CD4-positive, CD25-positive, alpha-beta regulatory T cell (primary cell): ENCODE results near the gene RNF34. TPM values are rescaled to one million over a fixed set of nuclear protein-coding genes. Genes with fewer than 3 reads are reported as not detected.
"Not testable (repeated sequence)": the region's sequence is repeated elsewhere in the genome, so short reads cannot be mapped to it uniquely, and the experiment has no call there.

ENCODE experiments used
- ATAC-seq, 2 donors: fragments of 150-1000 bp; cut with Tn5 transposase; one replicate each; pipeline ENCODE4 v1.10.0; 2021; ENCODE audit warnings: low read depth in 2 of 2, moderate number of reproducible peaks in 2 of 2, moderate library complexity in 1 of 2
- DNase-seq, 3 donors: peaks; one replicate each; pipeline versions ENCODE4 v3.0.0 to v3.0.0-alpha.2; 2012 to 2022; ENCODE audit warnings: mixed read lengths in 1 of 3
- H3K27ac ChIP-seq: one replicate; pipeline ENCODE4 v1.7.0; 2013; ENCODE audit warnings: mild to moderate bottlenecking, low read length; ENCODE audit not compliant: insufficient read depth, poor library complexity, severe bottlenecking
- H3K27me3 ChIP-seq: one replicate; pipeline ENCODE4 v1.7.0; 2013; ENCODE audit warnings: low read length; ENCODE audit not compliant: control insufficient read depth, insufficient read depth
- H3K36me3 ChIP-seq: one replicate; pipeline ENCODE4 v1.7.0; 2013; ENCODE audit warnings: mild to moderate bottlenecking, low read length, moderate library complexity; ENCODE audit not compliant: control insufficient read depth, insufficient read depth
- H3K4me1 ChIP-seq: 2 replicates; pipeline ENCODE4 v1.7.0; 2013; ENCODE audit warnings: mild to moderate bottlenecking, low read length; ENCODE audit not compliant: insufficient read depth, control insufficient read depth, poor library complexity, severe bottlenecking
- H3K4me3 ChIP-seq: one replicate; pipeline ENCODE4 v1.7.0; 2013; ENCODE audit warnings: low read depth, mild to moderate bottlenecking, low read length, moderate library complexity
- H3K9me3 ChIP-seq, 2 experiments: 1 replicate in 1 of 2; 2 replicates in 1 of 2; pipeline ENCODE4 v1.7.0; 2013; ENCODE audit warnings: low read length in 2 of 2, mild to moderate bottlenecking in 1 of 2, moderate library complexity in 1 of 2; ENCODE audit not compliant: control insufficient read depth in 2 of 2
- H3K27ac Mint-ChIP-seq, 3 donors: one replicate each; pipeline ENCODE4 v1.8.0; 2020 to 2022; ENCODE audit warnings: mild to moderate bottlenecking in 3 of 3, mixed read lengths in 3 of 3, moderate library complexity in 2 of 3
- H3K27me3 Mint-ChIP-seq: one replicate; pipeline ENCODE4 v1.8.0; 2022; ENCODE audit warnings: mild to moderate bottlenecking, mixed read lengths
- H3K36me3 Mint-ChIP-seq: one replicate; pipeline ENCODE4 v1.8.0; 2020; ENCODE audit warnings: mixed read lengths
- H3K4me1 Mint-ChIP-seq, 4 donors: one replicate each; pipeline ENCODE4 v1.8.0; 2020 to 2022; ENCODE audit warnings: mixed read lengths in 4 of 4, mild to moderate bottlenecking in 1 of 4
- H3K4me3 Mint-ChIP-seq, 4 donors: one replicate each; pipeline ENCODE4 v1.8.0; 2020 to 2022; ENCODE audit warnings: mild to moderate bottlenecking in 4 of 4, mixed read lengths in 4 of 4, moderate library complexity in 3 of 4
- H3K9me3 Mint-ChIP-seq, 7 donors: one replicate each; pipeline ENCODE4 v1.8.0; 2020 to 2022; ENCODE audit warnings: mixed read lengths in 7 of 7, mild to moderate bottlenecking in 3 of 7, moderate library complexity in 2 of 7
- polyA plus RNA-seq, 4 donors: library from polyadenylated mRNA; unstranded; fragments of 300-500 nt; fragmentation: Illumina TruSeq; gene quantifications; one replicate each; pipeline ENCODE4 v1.2.3, GENCODE V29; 2021
- total RNA-seq: library from RNA; stranded (reverse); gene quantifications from one replicate; pipeline ENCODE4 v1.2.3, GENCODE V29; 2022

The RNF34 gene
- total and polyA plus RNA-seq, 5 donors from 2014 or later: 59.1 to 84.9 (median 72.4) TPM

DNA sequence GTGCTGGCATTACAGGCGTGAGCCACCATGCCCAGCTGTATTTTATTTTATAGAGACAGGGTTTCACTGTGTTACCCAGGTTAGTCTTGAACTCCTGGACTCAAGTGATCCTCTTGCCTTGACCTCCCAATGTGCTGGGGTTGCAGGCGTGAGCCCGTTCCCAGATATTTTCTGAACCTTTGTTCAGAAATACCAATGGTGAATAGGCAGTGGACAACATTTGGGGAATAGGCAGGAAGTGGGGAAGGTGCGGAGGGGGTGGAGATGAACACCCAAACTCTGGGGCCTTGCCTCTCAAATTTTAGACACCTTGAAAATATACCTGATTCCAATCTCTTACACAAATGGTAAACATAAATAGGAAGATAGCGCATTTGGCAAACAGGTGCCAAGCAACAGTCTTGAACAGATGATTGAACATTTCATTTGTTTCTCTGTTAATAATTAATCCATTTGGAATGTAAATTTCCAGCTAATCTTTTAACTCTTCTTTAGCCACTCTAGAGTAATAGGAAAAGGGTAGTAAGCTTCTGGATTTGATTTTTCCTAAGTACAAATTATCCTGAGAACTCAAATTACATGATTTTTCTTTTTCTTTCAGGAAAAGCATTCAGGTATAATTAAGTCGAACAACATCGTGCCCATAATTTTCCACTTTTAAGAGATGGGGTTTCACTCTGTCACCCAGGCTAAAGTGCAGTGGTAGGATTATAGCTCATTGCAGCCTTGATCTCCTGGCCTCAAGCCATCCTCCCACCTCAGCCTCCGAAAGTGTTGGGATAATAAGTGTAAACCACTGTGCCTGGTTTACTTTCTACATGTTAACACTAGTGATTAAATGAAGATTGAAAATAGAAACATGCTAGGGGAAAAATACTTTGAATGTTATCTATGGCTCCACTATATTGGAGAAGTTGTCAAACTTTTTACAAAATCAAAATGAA, 22.9 kb upstream of the RNF34 start:
- H3K9me3 ChIP-seq: no peaks in the 10 kb centered on the region
- H3K27me3 ChIP-seq: peaks cover 1% of the 10 kb centered on the region
- Mint-ChIP-seq H3K4me1 (no peaks in the 10 kb centered on the region), H3K27me3 (peaks cover 20% of the 10 kb centered on the region), H3K36me3 (no peaks in the 10 kb centered on the region), H3K9me3 (peaks cover 0 to 3% (median 0%) of the 10 kb centered on the region in 7 donors), H3K27ac (no peak overlapping the region), H3K4me3 (no peak overlapping the region)
- no peak overlapping the region for H3K27ac ChIP-seq
- no peak overlapping the region for H3K4me3 ChIP-seq
- DNase-seq: no peak
- no peak for ATAC-seq
- H3K36me3 ChIP-seq: no peaks in the 10 kb centered on the region
- H3K4me1 ChIP-seq: no peaks in the 10 kb centered on the region

DNA sequence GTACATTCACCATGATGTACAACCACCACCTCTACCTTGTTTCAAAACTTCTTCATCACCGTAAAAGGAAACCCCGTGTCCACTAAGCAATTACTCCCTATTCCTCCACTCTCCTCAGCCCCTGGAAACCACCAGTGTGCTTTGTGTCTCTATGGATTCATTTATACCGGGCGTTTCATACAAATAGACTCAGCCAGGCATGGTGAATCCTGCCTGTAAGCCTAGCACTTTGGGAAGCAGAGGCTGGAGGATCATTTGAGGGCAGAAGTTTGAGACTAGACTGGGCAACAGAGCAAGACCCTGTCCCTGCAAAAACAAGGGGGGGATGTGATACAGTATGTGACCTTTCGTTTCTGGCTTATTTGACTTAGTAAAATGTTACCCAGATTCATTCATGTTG, 21.2 kb upstream of the RNF34 start:
- H3K36me3 Mint-ChIP-seq: no peaks in the 10 kb centered on the region

DNA sequence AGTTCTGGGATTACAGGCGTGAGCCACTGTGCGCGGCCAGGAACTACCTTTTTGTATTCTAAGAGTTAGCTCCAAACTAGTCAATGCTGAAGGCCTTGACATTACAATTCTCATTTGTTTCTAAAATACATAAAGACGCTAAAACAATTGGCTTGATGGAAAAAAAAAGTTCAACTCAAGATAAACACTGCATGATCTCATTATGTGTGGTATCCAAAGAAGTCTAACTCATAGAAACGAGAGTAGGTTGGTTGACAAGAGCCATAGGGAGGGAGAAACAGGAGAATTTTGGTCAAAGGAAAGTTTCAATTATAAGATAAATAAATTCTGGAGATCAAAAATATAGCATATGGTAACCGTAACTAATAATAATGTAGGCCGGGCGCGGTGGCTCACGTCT, 20.0 kb upstream of the RNF34 start:
- Histone ChIP-seq H3K4me3 (no peak overlapping the region), H3K4me1 (no peaks in the 10 kb centered on the region), H3K36me3 (no peaks in the 10 kb centered on the region), H3K27me3 (peaks cover 1% of the 10 kb centered on the region), H3K27ac (no peak overlapping the region), H3K9me3 (no peaks in the 10 kb centered on the region)
- Mint-ChIP-seq H3K4me3 (no peak overlapping the region), H3K27ac (no peak overlapping the region), H3K27me3 (peaks cover 27% of the 10 kb centered on the region), H3K9me3 (peaks cover 0 to 2% (median 0%) of the 10 kb centered on the region in 7 donors), H3K4me1 (no peaks in the 10 kb centered on the region), H3K36me3 (no peaks in the 10 kb centered on the region)
- ATAC-seq: no peak
- no peak for DNase-seq

More for the DNA sequence above, 21.2 kb upstream of the RNF34 start:
- DNase-seq (no peak), ATAC-seq (no peak)
- Mint-ChIP-seq H3K27ac (no peak overlapping the region), H3K4me3 (no peak overlapping the region), H3K27me3 (peaks cover 25% of the 10 kb centered on the region), H3K4me1 (no peaks in the 10 kb centered on the region), H3K9me3 (peaks cover 0 to 3% (median 0%) of the 10 kb centered on the region in 7 donors)
- Histone ChIP-seq H3K27me3 (peaks cover 1% of the 10 kb centered on the region), H3K4me3 (no peak overlapping the region), H3K36me3 (no peaks in the 10 kb centered on the region), H3K4me1 (no peaks in the 10 kb centered on the region), H3K27ac (no peak overlapping the region), H3K9me3 (no peaks in the 10 kb centered on the region)

DNA sequence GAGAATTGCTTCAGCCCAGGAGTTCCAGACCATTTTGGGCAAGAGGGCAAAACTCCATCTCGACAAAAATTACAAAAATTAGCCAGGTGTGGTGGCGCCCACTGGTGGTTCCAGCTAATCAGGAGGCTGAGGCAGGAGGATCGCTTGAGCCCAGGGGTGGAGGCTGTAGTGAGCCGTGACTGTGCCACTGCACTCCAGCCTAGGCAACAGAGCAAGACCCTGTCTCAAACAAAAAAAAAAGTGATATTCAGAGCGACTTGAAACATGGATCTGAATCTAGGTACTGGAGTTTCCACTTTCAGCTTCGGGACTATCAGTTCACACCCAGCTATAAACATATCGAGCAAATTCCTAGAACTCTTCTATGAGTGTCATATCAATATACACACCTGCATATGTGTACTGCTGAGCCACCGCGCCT, 16.3 kb upstream of the RNF34 start:
- peaks cover 22% of the 10 kb centered on the region for H3K27me3 Mint-ChIP-seq
- H3K9me3 Mint-ChIP-seq: peaks cover 0 to 3% (median 0%) of the 10 kb centered on the region in 7 donors
- peaks cover 3% of the 10 kb centered on the region for H3K27me3 ChIP-seq
- no peaks in the 10 kb centered on the region for H3K4me1 Mint-ChIP-seq
- no peak overlapping the region for H3K4me3 Mint-ChIP-seq
- no peaks in the 10 kb centered on the region for H3K36me3 ChIP-seq
- no peak for DNase-seq
- no peak overlapping the region for H3K4me3 ChIP-seq
- no peaks in the 10 kb centered on the region for H3K9me3 ChIP-seq
- no peaks in the 10 kb centered on the region for H3K36me3 Mint-ChIP-seq
- no peak overlapping the region for H3K27ac Mint-ChIP-seq
- no peak overlapping the region for H3K27ac ChIP-seq
- no peaks in the 10 kb centered on the region for H3K4me1 ChIP-seq
- ATAC-seq: no peak

DNA sequence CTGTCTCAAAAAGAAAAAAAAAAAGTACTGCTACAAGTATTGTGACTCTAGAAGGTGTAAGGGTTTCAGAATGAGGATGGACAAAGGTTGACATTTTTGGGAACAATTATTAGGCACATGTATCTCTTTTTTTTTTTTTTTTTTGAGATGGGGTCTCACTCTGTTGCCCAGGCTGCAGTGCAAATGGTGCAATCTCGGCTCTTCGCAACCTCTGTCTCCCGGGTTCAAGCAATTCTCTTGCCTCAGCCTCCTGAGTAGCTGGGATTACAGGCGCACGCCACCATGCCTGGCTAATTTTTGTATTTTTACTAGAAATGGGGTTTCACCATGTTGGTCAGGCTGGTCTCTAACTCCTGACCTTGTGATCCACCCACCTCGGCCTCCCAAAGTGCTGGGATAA, 15.0 kb upstream of the RNF34 start:
- H3K36me3 Mint-ChIP-seq: not testable (repeated sequence)

DNA sequence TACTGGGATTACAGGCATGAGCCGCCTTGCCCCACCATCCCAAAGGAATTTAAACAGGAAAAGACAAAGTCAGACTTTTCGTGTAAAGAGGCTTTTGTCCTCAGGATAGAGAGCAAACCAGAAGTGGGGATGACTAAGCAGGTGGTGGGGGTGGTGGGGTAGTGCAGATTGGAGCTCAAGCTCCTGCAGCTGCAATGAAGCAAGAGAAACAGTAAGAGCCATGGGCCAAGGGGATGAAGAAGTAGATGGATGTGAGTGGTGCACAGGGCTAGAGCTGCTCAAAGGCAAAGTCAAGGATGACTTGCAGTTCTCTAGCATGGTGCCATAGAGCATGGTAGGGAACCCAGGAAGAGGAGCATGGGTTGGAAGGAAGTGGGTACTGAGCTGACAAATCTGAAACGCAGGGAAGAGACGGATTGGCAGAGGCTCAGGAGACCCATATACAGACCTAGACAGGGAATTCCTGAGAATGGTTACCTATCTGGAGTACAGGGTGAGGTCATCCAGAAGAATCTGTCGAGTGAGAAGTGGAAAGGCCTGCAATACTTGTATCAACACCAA, 11.4 kb upstream of the RNF34 start:
- H3K36me3 Mint-ChIP-seq: no peaks in the 10 kb centered on the region
- DNase-seq: no peak
- peaks cover 8% of the 10 kb centered on the region for H3K27me3 Mint-ChIP-seq
- peaks cover 5 to 12% (median 10%) of the 10 kb centered on the region in 4 donors for H3K4me1 Mint-ChIP-seq
- no peak overlapping the region for H3K27ac ChIP-seq
- H3K36me3 ChIP-seq: no peaks in the 10 kb centered on the region
- H3K9me3 ChIP-seq: no peaks in the 10 kb centered on the region
- ATAC-seq: no peak
- H3K27me3 ChIP-seq: peaks cover 2% of the 10 kb centered on the region
- no peak overlapping the region for H3K4me3 ChIP-seq
- H3K9me3 Mint-ChIP-seq: peaks cover 0 to 3% (median 0%) of the 10 kb centered on the region in 7 donors
- H3K4me1 ChIP-seq: peaks cover 9% of the 10 kb centered on the region
- H3K27ac Mint-ChIP-seq: peak overlapping the region in 1 of 3 donors; percentile 52
- H3K4me3 Mint-ChIP-seq: no peak overlapping the region

More for the DNA sequence above, 15.0 kb upstream of the RNF34 start:
- H3K27ac Mint-ChIP-seq, H3K27ac ChIP-seq, H3K4me1 Mint-ChIP-seq, H3K4me3 ChIP-seq, ATAC-seq, H3K4me3 Mint-ChIP-seq, H3K9me3 ChIP-seq, H3K36me3 ChIP-seq, H3K4me1 ChIP-seq, H3K9me3 Mint-ChIP-seq, DNase-seq, H3K27me3 ChIP-seq: not testable (repeated sequence)
- H3K27me3 Mint-ChIP-seq: peaks cover 17% of the 10 kb centered on the region

DNA sequence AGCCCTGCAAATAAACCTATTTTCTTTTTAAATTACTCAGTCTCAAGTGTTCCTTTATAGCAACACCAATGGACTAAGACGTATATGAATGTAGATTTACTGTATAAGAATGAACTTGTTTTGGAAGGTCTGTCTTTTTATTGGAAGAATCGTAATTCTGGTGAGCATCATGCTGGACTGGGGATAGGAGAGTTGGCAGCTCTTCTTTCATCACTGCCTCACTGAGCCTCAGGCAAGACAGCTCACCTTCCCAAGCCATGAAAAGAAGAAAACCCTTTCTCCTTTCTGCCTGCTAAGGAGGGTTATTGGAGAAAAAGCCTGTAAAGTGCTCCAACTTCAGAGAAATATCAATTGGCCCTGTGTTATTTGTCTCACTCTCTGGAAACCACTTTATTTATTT, 9.1 kb upstream of the RNF34 start:
- Mint-ChIP-seq H3K9me3 (peaks cover 0 to 1% (median 0%) of the 10 kb centered on the region in 7 donors), H3K4me1 (peaks cover 5 to 12% (median 10%) of the 10 kb centered on the region in 4 donors), H3K27me3 (no peaks in the 10 kb centered on the region), H3K27ac (no peak overlapping the region), H3K4me3 (no peak overlapping the region), H3K36me3 (no peaks in the 10 kb centered on the region)
- ATAC-seq (no peak), DNase-seq (no peak)
- H3K9me3 ChIP-seq: no peaks in the 10 kb centered on the region
- H3K27ac ChIP-seq: no peak overlapping the region
- peaks cover 9% of the 10 kb centered on the region for H3K4me1 ChIP-seq
- H3K36me3 ChIP-seq: no peaks in the 10 kb centered on the region
- H3K4me3 ChIP-seq: no peak overlapping the region
- H3K27me3 ChIP-seq: no peaks in the 10 kb centered on the region
